Measurements from ENCODE around the gene SYNDIG1.

GRCh38 chr20:24662752-24663365, 193.4 kb downstream of the SYNDIG1 start:
- TF ChIP-seq MAFK (IDR thresholded peaks at IDR 0.05; ENCODE audit: low read depth, low read length) (no peak), POLR2A (IDR thresholded peaks at IDR 0.05; ENCODE audit: low read depth, low read length) (no peak)

Data from IMR-90 (cell line).